ENCODE results near the gene ADGRA3. TPM values are rescaled to one million over a fixed set of nuclear protein-coding genes. Genes with fewer than 3 reads are reported as not detected.
A peak's percentile ranks its signal among the peaks of the same experiment; 100 is the strongest.

The ADGRA3 gene
- total RNA-seq, 1 experiment from 2014 or later, result 40.5 TPM

GRCh38 chr4:22442956-22443355 lies 72.9 kb downstream of the ADGRA3 start (continued):
- TF ChIP-seq FOXP4 (CRISPR knock-in tag; IDR thresholded peaks at IDR 0.05), result no peak
- TF ChIP-seq, protein P1, sequence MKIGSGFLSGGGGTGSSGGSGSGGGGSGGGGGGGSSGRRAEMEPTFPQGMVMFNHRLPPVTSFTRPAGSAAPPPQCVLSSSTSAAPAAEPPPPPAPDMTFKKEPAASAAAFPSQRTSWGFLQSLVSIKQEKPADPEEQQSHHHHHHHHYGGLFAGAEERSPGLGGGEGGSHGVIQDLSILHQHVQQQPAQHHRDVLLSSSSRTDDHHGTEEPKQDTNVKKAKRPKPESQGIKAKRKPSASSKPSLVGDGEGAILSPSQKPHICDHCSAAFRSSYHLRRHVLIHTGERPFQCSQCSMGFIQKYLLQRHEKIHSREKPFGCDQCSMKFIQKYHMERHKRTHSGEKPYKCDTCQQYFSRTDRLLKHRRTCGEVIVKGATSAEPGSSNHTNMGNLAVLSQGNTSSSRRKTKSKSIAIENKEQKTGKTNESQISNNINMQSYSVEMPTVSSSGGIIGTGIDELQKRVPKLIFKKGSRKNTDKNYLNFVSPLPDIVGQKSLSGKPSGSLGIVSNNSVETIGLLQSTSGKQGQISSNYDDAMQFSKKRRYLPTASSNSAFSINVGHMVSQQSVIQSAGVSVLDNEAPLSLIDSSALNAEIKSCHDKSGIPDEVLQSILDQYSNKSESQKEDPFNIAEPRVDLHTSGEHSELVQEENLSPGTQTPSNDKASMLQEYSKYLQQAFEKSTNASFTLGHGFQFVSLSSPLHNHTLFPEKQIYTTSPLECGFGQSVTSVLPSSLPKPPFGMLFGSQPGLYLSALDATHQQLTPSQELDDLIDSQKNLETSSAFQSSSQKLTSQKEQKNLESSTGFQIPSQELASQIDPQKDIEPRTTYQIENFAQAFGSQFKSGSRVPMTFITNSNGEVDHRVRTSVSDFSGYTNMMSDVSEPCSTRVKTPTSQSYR (CRISPR knock-in tag; IDR thresholded peaks at IDR 0.05), result no peak

GRCh38 chr4:22440999-22441398 lies 74.9 kb downstream of the ADGRA3 start:
- Mint-ChIP-seq H3K4me3 (no peak overlapping the region), H3K36me3 (peaks cover 46% of the 10 kb centered on the region), H3K4me1 (peaks cover 3% of the 10 kb centered on the region), H3K9me3 (no peaks in the 10 kb centered on the region), H3K27ac (peak overlapping the region; percentile 53; the same call in 1 of the 2 replicates), H3K27me3 (ENCODE audit: low read depth) (no peaks in the 10 kb centered on the region)
- no peak for ATAC-seq
- ChIA-PET CTCF (interaction anchor here (0.6 kb wide), 1 partner anchor 100 kb away, joined by 3 read pairs; no protein-coding TSS in a partner anchor), POLR2A (no interaction called here)
- no peak for DNase-seq (ENCODE audit: low spot score)
- no peak for TF ChIP-seq ELF4 (CRISPR knock-in tag; IDR thresholded peaks at IDR 0.05; ENCODE audit: low read depth)
- no peak for TF ChIP-seq SOX15 (CRISPR knock-in tag; IDR thresholded peaks at IDR 0.05)
- TF ChIP-seq, protein P2, sequence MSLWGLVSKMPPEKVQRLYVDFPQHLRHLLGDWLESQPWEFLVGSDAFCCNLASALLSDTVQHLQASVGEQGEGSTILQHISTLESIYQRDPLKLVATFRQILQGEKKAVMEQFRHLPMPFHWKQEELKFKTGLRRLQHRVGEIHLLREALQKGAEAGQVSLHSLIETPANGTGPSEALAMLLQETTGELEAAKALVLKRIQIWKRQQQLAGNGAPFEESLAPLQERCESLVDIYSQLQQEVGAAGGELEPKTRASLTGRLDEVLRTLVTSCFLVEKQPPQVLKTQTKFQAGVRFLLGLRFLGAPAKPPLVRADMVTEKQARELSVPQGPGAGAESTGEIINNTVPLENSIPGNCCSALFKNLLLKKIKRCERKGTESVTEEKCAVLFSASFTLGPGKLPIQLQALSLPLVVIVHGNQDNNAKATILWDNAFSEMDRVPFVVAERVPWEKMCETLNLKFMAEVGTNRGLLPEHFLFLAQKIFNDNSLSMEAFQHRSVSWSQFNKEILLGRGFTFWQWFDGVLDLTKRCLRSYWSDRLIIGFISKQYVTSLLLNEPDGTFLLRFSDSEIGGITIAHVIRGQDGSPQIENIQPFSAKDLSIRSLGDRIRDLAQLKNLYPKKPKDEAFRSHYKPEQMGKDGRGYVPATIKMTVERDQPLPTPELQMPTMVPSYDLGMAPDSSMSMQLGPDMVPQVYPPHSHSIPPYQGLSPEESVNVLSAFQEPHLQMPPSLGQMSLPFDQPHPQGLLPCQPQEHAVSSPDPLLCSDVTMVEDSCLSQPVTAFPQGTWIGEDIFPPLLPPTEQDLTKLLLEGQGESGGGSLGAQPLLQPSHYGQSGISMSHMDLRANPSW (CRISPR knock-in tag; conservative IDR thresholded peaks at IDR 0.05; ENCODE audit: low read depth), result no peak
- no peak for TF ChIP-seq ZNF425 (CRISPR knock-in tag; conservative IDR thresholded peaks at IDR 0.05)
- no peak for TF ChIP-seq GTF2I (CRISPR knock-in tag; conservative IDR thresholded peaks at IDR 0.05)
- no peak for TF ChIP-seq CBFB (CRISPR knock-in tag; IDR thresholded peaks at IDR 0.05; ENCODE audit: low read depth)
- TF ChIP-seq, protein P1 (CRISPR knock-in tag; IDR thresholded peaks at IDR 0.05), result no peak
- no peak for TF ChIP-seq ZNF423 (CRISPR knock-in tag; IDR thresholded peaks at IDR 0.05)
- no peak for TF ChIP-seq SP1 (CRISPR knock-in tag; conservative IDR thresholded peaks at IDR 0.05)
- TF ChIP-seq, protein P3, sequence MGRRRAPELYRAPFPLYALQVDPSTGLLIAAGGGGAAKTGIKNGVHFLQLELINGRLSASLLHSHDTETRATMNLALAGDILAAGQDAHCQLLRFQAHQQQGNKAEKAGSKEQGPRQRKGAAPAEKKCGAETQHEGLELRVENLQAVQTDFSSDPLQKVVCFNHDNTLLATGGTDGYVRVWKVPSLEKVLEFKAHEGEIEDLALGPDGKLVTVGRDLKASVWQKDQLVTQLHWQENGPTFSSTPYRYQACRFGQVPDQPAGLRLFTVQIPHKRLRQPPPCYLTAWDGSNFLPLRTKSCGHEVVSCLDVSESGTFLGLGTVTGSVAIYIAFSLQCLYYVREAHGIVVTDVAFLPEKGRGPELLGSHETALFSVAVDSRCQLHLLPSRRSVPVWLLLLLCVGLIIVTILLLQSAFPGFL (CRISPR knock-in tag; IDR thresholded peaks at IDR 0.05; ENCODE audit: borderline replicate concordance), result no peak
